ENCODE results near the gene CPSF4.

The CPSF4 gene

DNA sequence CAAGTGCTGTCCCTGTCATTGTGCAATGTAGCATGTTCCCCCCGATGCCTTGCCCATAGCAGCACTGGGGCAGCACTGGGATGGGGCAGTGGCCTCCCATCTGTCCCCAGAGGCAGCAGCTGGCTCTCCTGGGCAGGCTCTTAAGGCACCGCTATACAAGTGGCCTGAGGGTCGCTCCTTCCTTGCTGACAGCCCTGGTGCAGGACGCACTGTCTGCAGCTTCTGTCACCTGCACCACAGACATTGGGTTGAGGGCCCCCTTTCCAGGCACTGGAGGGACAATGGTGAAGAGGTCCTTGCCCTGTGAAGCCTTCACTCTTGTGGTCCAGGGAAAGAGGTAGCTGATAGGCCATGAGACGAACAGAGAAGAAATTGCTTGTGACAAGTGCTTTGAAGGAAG lies 10.6 kb downstream of the CPSF4 start:
- DNase-seq: no peak

DNA sequence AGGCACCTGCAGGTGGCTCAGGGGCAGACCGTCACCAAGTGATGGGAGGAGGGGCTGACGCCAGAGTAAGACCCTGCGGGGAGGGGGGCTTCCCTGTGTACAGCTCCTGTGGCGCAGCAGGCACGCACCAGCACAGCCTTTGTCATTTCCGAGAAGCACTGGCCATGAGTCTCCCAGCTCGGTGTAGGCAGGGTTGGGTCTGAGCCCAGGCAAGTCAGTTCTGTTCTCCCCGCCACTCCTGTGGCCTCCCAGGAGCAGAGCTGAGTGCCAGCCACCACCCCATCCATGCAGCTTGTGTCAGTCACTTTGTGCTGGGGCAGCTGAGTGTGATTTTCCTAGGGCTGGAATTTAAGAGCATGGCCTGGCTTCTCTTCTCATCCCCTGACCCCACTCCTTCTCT lies 13.2 kb downstream of the CPSF4 start:
- no peak for DNase-seq

DNA sequence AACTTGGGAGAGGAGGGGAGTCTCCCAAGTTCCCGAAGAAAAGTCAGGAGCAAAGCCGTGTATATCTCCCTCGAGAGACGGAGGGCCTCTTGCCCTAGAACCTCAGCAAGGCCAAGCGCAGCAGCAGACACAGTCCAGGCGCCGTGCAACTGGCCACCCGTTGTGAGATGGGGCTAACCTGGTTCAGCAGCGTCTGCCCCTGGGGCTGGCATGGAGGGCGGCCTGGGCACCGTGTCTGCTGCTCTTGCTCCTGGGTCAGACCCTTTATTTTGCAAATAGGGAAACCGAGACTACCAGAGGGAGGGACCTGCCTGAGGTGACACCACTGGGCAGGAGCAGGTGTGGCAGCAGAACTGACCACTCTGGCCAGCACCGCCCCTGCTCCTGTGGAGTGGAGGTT lies 13.8 kb downstream of the CPSF4 start:
- no peak for DNase-seq

DNA sequence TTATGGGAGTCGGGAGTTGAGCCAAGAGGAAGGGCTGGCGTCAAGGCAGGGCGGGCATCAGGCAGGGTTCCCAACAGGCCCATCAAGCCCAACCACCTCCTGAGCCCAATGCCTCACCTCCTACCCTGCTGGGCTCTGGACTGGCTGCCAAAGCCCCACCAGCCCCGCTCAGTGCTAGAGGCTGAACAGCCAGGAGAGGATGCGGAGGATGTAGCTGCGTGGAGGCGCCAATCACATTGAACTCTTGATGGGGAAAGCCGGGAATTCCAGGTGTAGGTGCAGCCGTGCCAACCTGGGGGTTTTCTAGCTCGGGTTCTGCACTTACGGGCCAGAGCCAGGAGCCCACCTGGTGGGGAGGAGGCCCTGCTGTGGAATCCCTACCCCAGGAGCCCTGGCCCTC lies 14.4 kb downstream of the CPSF4 start:
- peak; percentile 51 for DNase-seq

DNA sequence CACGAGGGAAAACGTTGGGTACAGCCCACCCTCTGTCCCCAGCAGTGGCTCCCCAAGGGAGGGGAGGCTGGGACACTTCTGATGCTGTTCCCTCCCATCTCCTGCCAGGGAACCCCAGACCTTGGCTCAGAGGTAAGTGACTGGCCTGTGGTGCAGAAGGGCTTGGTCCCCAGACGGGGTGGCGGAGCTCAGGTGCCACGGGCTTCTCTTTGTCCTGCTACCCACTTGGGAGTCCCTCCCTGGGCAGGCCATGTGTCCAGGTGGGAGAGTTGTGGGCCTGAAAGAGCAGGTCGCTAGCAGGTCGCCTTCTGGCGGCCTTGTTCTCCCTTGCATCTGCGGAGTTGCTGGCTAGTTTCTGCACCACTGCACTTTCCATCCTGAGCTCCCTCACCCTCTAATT lies 17.1 kb downstream of the CPSF4 start:
- DNase-seq: no peak

DNA sequence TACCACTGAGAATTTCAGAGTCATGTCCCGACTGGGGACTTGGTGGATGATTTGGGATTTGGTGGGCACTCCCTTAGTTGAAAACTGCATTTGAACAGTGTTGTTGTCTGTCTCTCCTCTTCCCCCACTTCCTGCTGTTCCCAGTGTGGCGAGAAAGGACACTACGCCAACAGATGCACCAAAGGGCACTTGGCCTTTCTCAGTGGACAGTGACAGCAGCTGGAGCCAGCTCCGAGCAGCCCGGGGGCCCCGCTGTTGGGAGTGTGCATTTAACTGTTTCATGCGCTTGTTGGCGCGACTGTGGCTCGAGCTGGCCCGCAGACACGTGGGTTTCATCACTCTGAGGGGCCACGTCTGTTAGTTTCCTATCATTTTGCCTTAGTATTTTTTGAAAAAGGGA lies 17.5 kb downstream of the CPSF4 start:
- DNase-seq: no peak

DNA sequence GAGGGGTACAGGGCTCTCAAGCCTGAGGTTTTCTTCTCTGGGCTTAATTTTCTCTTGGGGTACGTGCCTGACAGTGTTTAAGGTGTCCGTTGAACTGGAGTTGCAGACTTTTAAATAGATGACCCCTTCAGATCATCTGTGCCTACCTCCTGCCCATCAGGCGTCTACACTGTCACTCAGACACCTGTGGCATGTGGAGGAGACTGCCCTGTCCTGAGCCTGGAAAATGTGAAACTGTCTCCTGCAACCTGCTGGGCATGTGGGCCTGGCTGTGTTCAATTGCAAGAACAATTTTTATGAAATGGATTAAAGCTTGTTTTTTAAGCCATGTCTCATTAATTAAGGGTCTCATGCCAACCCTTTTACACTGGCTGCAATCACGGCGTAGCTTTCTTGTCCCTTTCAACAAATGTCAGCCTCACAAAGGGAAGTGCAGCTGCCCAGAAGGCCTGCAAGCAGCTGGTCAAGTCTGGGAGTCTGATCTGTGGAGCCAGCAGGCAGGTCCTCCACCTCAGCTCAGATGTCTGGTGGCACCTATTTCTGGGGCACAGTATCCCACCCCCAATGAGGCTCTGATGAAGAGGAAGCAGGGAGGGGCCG lies 18.4 kb downstream of the CPSF4 start:
- DNase-seq: no peak

DNA sequence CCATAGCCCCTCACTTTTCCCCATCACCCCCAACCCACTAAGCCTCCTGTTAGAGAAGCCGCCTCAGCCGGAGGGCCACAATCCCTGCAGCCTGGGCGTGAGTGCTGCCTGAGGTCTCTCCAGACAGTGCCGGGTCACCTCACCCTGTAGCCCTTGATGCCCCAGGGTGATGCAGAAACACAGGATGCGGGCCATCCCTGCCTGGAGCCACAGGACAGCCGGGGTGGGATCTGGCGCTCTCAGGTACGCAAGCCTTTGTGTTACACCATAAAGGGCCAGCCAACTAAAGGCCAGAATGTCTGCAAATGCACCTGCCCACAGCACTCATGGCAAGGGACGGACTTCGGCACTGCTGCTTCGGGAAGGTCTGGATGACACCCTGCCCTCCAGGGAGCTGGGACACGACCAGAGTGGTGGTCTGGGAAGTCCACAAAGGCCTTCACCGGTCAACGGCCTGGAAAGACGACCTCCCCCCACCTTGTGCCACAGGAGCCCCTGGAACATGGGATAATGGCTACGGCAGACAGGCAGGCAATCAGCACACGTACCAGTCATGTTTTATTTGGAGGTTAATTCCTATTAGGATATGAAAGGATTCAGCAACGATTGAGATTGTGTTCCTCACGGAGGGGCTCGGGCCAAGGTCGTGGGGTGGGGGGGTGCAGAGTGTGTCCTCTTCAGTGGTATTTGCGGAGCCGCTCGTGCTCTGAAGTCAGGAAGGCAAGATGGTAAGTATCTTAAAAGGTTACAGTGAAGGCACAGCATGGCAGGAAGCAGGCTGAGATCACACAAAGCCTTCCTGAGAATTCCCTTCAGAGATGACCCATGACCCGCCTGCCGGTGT lies 19.1 kb downstream of the CPSF4 start:
- DNase-seq: no peak

DNA sequence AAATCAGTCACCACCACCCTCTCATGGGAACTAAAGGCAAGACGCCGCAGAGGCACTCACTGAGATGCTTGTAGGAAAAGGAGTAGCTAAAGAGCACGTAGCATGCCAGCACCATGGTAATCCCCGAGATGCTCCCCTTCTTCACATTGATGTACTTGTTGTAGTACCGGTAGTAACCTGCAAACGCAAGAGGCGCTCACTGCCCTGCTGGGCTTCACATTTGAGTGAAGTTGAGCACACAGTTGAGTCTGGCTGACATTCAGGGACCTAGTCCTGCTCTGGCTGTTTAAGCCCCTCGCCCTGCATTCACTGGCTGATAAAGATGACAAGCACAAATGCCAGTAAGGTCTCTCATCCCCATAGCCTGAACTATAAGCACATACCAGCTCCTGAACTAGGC lies 20.3 kb downstream of the CPSF4 start:
- peak; percentile 74 for DNase-seq

DNA sequence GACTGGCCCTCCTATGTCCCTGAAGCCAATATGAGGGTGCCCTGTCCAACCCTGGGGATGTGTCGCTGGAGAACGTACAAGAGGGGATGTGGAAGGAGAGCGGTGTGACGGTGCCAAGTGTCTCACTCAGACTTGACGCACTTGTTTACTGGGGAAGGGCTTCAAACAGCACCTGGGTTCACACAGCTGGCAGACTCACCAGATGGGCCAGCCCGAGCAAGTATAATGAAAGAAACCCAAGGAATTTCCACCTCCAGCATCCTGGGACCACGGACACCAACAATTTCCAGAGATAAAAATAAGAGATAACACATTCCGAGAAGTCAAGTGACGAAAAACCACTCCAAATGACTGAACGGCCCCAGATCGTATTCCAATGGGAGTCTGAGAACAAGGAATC lies 21.9 kb downstream of the CPSF4 start:
- no peak for DNase-seq

DNA sequence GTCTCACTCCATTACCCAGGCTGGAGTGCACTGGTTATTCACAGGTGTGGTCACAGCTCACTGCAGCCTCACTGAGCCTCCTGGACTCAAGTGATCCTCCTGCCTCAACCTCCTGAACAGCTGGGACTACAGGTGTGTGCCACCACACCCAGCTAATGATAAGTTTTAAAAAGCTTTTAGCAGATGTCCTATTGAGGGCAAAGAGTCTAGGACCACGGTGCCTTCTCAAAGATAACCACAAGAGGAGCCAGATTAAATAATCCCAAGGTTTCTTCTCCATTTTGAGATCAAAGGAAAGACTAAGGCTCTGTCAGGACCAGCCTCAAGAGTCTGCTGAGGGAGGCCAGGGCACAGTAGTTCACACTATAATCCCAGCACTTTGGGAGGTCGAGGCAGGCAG lies 22.5 kb downstream of the CPSF4 start:
- DNase-seq: no peak

DNA sequence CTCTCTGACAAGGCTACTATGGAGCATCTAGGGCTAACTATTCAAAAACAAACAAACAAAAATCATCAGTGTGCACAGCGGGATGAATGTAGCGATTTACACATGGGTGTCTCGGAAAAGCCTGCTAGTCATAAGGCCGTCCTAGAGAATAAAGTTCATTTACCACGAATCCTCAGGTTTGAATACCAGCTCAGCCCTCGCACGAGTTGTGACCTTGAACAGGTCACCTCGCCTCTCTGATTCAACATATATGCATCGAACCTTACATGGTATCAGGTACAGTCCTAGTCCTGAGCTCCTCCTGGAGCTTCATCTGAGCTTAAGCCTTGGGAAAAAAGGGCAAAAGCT lies 26.7 kb downstream of the CPSF4 start:
- DNase-seq: no peak

DNA sequence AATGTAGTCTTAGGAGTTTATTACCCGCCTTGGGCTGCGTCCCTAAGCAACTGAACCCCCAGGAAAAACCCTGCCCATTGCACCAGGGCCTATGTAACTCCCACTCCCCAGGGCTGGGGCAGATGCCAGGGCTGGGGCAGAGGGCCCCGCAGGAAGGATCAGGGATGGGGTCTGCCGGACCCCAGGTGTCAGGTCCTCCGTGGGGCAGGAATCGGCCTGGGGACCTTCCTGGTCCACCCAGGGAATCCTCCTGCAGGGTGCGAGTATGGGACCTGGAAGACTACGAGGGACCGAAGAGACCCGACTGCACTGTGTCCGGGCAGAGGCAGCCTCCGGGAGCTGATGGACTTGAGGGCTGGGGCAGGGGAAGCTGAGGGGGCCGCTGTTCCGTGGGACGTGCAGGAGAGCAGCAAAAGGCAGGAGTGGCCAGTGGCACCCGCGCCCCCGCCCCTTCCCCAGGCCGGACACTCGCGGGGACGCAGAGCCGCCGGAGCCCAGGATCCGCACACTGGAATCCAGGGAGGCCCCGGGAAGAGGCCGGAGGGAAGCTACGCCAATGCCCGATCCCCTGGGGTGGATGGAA lies 29.7 kb downstream of the CPSF4 start:
- DNase-seq: no peak

DNA sequence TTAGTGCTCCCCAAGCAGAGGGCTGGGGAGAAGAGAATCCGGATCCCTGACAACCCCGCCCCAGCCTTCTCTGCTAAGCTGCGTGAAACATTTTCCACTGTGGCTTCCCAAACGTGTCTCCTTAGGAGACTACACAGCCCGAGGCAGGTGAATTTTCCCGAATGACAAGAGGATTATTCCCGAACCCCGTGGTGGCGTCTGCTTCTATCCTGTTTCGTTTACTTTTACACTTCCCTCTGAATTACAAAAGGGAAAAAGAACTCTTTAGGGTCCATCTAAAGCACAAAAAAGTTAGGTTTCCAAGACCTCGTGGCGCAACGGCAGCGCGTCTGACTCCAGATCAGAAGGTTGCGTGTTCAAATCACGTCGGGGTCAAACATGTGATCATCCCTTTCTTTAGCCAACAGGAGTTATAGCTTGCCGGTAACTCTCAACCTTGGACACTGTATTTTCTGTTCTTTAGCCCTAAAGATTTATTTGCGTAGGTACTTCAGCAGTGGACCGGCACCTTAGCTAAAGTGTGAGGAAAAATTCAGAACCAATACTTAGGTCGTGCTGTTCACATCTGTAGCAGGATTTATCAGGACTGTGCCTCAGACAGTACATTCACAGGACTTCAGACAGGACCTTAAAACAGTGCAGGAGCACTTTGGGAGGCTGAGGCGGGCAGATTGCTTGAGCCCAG lies 30.8 kb downstream of the CPSF4 start:
- DNase-seq: no peak

DNA sequence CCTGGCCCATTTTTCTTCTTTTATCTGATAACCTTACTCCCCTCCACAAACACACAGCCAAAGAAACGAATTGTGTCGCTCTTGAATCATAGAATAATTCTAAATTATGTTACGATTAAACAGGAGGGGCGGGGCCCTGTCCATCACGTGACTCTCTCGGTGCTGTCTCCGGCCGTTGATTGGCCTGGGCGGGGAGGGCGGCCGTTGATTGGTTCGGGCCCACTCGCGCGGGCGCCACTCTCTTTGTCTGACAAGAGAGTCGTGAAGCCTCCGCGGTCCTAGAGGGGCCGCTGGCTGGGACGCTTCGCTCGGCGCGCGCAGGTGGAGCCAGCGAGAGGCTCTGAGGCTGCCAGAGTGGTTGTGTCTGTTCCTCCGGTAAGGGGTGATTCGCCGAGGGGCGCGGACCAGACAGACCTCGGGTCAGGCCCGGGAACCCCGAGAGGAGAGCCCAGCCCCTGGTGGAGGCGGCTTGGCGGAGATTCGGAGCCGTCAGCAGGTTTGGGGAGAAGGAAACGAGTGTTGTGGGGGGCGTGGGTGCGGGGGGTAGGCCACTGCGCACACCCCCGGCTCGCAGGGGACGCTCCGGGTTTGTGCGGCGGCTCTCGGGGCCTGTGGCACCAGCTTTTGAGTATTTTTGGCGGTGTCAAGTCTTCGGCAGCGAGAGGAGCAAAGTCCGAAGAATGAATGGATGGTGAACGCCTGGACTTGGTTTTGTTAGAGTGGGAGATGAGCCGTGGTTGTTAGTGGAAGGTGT lies 34.0 kb downstream of the CPSF4 start, which contains the start of gene ZNF789:
Gene ZNF789 (plus strand): TSS at position 330 of the 754 bp plus-strand sequence. CDS start 3,567 bp downstream, outside the sequence.
- DNase-seq: peak; percentile 99

DNA sequence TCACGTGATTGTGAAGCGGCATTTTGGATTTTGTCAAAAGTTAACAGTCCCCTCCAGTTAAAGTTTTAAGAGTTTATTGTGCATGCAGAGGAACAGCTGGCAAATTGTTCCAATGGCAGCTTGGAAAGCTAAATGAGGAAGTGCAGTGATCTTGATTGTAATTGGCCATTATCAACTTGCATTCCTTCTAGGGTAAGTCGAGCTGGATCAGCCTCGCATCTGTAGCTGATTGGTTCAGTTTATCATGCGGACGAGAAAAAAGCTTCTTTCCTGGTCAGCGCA lies 34.5 kb downstream of the CPSF4 start:
- DNase-seq: no peak

DNA sequence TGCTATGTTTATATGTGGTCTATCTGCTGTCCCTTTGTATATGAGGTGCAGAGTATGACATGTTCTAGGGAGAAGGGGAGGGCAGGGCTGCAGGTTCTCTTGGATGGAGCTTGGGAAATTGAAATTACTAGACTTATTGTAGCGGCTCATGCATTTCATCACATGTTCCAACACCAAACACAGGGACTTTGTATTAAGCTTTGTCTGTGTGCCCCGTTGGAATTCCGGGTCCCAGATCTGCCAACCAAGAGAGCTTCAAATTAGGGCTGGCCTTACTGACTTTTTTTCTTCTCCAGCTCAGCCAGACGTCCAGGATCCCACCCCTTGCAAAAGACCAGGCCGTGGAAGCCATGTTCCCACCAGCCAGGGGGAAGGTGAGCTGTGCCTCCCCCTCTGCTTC lies 37.4 kb downstream of the CPSF4 start:
- DNase-seq: no peak

DNA sequence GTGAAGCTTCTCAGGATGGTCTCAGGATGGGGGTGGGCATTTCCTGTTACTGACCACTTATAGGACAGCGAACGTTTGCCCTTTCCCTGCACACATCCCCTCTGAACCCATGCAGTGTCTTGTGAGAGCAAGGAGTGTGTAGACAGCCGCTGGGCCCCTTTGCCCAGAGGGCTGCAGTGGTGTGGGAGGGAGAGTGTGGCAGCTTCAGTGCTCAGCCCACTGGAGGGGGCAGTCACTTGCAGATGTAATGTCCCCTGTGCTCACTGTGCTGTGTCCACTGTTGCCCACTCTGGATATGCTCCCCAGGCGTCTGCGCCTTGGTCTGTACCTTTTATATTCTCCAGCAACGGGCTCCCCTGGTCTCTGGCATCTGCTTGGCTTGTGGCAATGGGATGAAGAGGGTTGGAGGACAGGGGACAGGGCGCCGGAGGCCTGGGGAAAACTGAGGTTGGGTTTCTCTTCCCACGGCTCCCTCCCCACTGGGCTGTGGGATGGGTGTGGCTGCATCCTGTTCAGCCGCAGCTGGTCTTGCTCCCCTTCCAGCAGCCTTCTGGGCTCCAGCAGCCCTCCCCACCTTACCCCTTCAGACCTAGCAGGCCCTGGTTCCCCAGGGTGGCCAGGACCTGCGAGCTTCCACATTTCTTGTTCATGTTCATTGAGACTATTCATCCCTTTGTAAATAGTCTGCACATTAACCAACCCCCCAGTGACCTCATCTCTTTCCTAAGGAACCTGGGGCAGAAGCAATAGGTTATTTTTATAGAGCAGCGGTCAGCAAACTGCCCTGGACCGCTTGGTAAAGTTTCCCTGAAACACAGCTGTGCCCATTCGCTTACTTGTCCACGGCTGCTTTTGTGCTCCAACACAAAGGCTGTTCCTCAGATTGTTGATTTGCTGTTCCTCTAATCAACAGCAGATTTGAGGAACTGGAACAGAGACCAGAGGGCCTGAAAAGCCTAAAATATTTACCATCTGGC lies 40.0 kb downstream of the CPSF4 start:
- DNase-seq: no peak

DNA sequence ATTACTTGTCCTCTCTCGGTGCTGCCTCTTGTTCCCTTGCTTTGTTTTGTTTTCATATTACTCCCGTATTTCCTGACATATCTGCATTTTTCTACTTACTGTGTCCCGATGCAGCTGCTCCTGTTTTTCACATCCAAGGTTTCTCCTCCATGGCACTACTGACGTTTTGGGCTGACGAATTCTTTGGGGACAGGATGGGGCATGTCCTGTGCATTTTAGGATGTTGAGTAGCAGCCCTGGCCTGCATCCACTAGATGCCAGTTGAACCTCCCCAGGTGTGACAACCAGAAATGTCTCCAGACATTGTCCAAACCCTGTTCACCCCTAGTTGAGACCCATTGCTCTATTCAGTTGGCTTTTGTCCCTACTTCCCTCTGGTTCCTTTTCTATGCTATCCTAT lies 46.4 kb downstream of the CPSF4 start:
- DNase-seq: no peak

DNA sequence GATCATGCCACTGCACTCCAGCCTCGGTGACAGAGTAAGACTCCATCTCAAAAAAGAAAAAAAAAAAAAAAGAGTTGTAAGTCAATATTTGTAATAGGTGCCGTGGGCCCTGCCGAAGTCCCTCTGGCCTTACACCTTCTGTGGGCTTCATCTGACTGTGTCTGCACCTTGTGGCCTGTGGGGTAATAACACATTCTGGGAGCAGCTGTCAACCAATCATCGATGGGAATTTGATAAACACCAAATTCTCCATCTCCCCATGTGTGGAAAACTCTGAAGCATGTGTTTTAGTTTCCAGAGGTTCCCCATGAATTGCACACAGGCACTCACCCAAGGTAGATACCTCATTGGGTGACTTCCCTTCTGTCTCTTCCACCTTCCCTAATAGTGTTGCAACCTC lies 50.5 kb downstream of the CPSF4 start:
- DNase-seq: no peak

DNA sequence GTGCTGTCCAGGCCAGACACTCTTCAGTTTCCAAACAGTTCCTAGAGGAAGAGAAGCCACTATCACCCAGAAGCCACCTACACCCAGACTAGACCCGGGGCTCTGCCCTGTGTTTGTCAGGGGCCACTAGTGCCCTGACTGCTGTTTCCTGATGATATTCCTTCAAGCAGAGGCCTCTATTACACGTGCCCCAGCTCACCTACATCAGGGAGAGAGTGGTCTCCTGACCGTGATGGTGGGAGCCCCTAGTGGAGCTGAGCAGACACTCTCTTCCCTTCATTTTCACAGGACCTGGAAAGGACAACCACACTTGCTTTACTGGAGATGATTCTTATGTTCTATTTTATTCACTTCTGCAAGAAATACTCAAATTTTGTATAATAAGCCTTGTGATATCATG lies 52.1 kb downstream of the CPSF4 start:
- DNase-seq: no peak

DNA sequence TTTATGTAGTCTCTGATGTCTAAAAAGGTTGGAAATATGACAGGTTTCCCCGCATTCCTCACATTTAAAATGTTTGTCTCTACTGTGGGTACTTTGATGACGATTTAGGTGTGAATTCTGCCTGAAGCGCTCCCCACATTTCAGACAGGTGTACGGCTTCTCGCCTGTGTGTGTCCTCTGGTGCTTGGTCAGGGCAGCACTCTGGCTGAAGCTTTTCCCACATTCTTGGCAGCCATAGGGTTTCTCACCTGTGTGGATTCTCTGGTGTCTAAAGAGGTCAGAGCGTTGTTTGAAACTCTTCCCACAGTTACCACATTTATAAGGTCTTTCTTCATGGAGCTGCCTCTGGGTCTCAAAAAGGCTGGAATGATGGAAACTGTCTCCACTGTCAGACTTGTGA lies 55.1 kb downstream of the CPSF4 start:
- no peak for DNase-seq

All from islet precursor cell (in vitro differentiated cells).